ENCODE measurements around the gene CDKL2.

- TF ChIP-seq, protein P1, sequence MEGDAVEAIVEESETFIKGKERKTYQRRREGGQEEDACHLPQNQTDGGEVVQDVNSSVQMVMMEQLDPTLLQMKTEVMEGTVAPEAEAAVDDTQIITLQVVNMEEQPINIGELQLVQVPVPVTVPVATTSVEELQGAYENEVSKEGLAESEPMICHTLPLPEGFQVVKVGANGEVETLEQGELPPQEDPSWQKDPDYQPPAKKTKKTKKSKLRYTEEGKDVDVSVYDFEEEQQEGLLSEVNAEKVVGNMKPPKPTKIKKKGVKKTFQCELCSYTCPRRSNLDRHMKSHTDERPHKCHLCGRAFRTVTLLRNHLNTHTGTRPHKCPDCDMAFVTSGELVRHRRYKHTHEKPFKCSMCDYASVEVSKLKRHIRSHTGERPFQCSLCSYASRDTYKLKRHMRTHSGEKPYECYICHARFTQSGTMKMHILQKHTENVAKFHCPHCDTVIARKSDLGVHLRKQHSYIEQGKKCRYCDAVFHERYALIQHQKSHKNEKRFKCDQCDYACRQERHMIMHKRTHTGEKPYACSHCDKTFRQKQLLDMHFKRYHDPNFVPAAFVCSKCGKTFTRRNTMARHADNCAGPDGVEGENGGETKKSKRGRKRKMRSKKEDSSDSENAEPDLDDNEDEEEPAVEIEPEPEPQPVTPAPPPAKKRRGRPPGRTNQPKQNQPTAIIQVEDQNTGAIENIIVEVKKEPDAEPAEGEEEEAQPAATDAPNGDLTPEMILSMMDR (IDR thresholded peaks at IDR 0.05): no peak
- TF ChIP-seq POLR2AphosphoS5 (IDR thresholded peaks at IDR 0.05; ENCODE audit: low read depth, low read length): no peak
Observed at GRCh38 chr4:75654905-75655304, 24.6 kb upstream of the CDKL2 start.
